ENCODE results near the gene ZBTB32.
"Not testable (repeated sequence)": the region's sequence is repeated elsewhere in the genome, so short reads cannot be mapped to it uniquely, and the experiment has no call there.

ZBTB32 gene, protein sequence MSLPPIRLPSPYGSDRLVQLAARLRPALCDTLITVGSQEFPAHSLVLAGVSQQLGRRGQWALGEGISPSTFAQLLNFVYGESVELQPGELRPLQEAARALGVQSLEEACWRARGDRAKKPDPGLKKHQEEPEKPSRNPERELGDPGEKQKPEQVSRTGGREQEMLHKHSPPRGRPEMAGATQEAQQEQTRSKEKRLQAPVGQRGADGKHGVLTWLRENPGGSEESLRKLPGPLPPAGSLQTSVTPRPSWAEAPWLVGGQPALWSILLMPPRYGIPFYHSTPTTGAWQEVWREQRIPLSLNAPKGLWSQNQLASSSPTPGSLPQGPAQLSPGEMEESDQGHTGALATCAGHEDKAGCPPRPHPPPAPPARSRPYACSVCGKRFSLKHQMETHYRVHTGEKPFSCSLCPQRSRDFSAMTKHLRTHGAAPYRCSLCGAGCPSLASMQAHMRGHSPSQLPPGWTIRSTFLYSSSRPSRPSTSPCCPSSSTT

DNA sequence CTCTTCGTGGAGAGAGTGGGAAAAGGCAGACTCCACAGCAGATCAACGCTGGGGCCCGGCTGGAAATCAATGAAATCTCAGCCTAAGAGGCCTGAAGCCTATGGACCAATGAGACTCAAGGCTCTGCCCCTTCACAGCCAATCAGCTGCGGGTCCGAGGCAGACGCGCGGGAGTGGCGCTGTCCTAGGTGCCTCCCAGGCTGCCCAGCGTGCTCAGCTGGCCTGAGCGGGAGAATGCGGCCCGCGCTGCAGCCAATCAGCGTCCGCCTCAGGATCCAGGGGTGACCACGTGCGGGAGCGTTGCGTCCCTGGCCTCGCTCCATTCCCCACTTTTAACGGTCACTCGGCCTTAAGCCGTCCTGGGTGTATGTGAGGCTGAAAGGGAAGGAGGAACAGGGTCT is at the start of gene ZBTB32:
TSS of gene ZBTB32 (plus strand) at position 341 of the 400 bp plus-strand sequence. CDS start 10,069 bp downstream, outside the sequence.
- peak; percentile 52 for DNase-seq

DNA sequence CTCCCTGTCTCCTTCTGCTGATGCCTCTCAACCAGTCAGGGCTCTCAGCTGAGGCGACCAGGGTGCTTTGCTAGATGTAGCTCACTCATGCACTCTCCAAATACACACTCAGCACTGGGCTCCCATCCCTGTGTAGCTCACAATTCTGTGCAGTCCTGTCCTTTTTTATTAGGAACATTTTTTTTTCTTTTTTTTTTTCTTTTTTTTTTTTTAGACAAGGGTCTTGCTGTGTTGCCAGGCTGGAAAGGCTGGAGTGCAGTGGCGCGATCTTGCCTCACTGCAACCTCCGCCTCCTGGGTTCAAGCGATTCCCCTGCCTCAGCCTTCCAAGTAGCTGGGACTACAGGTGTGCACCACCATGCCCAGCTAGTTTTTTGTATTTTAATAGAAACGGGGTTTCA is 49.5 kb upstream of the ZBTB32 start:
- not testable (repeated sequence) for DNase-seq

DNA sequence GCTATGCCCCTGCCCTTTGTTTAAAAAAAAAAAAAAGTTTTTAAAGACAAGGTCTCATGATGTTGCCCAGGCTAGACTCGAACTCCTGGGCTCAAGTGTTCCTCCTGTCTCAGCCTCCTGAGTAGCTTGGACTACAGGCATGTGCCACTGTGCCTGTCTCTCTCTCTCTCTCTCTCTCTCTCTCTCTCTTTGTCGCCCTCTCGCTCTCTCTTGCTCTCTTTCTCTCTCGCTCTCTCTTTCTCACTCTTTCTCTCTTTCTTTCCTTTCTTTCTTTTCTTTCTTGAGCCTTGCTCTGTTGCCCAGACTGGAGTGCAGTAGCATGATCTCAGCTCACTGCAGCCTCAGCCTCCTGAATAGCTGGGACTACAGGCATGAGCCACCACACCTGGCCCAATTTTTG is 48.8 kb upstream of the ZBTB32 start:
- no peak for DNase-seq

DNA sequence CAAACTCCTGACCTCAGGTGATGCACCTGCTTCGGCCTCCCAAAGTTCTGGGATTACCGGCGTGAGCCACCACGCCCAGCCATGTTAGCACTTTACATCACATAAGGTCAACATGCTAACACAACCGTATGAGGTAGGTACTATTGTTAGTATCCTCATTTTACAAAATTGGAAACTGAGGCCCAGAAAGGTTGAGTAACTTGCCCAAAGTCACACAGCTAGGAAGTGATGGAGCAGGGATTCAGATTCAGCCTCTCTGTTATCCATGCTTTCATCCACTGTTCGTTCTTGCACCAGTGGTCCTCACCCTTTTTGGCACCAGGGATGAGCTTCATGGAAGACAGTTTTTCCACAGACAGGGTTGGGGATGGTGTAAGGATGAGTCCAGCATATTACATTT is 47.7 kb upstream of the ZBTB32 start:
- no peak for DNase-seq

DNA sequence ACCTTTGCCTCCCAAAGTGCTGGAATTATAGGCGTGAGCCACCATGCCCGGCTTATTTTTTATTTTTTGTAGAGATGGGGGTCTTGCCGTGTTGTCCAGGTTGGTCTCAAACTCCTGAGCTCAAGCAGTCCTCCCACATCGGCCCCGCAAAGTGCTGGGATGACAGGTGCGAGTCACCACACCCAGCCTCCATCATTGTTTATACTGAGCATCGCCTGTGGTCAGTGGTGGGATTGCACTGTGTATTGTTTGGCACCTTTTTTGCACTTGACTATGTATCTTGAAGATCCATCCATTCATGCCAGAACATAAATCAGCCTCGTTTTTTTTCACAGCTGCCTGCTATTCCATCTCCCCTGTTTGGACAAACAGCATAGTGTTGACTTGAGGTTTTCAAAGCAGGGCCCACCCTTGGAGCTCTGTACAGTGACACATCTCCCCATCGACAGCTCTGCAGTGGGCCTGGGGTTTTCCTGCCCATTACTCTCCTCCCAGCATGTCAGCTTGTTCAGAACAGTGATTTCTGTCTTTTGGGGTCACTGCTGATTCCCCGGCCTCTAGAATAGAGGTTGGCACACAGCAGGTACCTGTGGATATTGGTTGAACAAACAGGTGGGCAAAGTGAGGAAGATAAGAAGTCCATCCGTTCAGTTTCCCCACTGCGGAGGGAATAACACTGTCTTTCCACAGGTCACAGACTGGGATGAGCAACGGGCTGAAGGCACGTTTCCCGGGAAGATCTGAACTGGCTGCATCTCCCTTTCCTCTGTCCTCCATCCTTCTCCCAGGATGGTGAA is 46.3 kb upstream of the ZBTB32 start:
- DNase-seq, result no peak

DNA sequence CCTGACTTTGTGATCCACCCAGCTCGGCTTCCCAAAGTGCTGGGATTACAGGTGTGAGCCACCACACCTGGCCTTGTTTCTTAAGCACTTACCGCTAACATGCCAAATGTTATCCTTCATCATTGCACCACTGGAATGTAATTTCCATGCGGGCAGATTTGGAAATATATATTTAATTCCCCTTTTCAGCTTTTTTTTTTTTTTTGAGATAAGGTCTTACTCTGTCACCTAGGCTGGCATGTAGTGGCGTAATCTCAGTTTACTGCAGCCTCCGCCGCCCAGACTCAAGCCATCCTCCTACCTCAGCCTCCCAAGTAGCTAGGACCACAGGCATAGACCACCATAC is 42.4 kb upstream of the ZBTB32 start:
- no peak for DNase-seq

DNA sequence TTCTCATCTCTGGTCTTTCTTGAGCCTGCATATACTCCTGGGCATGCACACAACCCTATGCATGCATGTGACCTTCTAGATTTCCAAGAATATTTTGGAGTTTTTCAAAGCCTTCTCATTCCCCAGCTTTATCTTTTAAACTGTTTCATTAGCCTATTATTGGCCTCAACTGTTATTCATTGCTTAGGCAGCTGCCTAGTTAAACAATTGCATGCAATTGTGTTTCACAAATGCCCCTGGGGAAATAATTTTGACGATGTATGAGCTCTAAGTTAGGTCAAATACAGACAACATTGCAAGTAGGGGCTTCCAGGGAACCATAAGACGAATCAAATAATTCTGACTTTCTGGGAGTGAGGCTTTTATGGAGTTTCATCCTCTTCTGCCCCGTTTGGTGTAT is 40.4 kb upstream of the ZBTB32 start:
- no peak for DNase-seq

DNA sequence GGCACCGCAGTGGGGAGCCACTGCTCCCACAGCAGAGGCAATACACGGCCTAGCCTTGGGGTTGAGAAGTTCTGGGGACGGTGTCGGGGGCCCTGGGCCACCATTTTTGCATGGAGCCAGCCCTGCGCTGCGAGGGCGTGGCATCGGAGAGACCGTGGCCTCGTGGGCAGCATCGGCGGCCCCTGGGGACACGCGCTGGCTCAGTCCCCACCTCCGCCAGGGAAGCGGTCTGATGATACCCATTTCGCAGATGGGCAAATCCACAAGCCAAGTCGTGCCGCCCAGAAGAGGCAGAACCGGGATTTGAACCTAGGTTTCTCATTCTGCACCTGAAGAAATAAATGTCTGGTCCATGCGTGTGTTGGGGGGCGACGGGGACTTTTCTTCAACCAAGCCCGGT is 39.2 kb upstream of the ZBTB32 start:
- no peak for DNase-seq

DNA sequence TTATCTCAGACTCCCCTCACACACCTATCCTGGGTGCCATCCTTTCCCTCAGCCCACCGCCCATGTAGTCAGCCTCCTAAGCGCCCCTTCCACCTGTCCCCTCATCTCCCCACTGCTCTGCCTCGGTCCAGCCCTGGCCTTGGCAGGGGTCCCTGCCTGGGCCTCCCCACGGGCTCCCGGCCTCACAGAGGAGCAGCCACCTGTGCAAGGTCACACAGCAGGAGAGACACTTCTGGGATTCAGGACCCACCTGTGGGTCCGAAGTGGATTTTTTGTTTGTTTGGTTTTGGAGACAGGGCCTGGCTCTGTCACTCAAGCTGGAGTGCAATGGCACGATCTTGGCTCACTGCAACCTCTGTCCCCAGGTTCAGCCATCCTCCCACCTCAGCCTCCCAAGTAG is 38.8 kb upstream of the ZBTB32 start:
- no peak for DNase-seq

DNA sequence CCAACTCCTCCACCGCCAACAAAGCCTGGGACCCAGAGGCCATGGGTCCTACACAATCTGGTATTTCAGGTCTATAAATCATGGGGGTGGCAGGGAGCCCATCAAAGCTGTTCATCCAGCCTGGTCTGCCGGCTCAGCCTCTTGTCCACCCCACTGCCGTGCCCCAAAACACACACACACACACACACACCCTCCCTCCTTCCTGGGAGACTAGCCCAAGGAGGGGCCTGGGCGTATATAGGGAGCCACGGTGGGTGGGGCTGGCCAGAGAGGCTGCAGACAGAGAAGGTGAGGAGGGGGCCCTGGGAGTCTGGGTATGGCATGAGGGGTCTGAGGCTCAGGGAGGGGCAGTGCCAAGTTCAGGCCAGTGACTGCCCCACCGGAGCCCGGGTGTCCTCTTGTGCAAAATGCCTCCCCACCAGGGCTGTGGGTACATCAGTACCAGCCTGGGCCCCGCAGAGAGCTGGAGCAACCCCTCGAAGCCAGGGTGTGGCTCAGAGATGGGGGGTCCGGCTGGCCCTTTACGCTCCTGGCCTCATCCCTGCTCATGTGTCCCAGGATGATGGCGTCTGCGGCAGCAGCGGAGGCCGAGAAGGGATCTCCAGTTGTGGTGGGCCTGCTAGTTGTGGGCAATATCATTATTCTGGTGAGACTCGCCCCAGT is 38.0 kb upstream of the ZBTB32 start, which contains the start of gene UPK1A:
TSS of gene UPK1A (plus strand) at position 267 of the 663 bp plus-strand sequence. CDS start at position 563, 296 bp downstream.
- no peak for DNase-seq

DNA sequence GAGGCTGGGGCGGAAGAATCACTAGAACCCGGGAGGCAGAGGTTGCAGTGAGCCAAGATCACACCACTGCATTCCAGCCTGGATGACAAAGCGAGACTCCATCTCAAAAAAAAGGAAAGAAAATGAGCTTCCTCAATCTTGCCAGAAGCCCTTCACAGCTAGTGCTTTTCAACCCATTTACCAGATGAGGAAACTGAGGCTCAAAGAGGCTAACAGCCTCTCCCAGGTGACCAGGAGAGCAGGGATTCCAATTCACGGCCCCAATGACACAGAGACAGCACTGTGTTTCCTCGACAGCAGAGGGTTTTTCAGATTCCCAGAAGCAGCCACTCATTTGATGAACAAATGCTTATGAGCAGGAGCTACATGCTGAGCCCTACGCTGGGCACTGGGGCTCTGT is 34.8 kb upstream of the ZBTB32 start:
- DNase-seq, result no peak

DNA sequence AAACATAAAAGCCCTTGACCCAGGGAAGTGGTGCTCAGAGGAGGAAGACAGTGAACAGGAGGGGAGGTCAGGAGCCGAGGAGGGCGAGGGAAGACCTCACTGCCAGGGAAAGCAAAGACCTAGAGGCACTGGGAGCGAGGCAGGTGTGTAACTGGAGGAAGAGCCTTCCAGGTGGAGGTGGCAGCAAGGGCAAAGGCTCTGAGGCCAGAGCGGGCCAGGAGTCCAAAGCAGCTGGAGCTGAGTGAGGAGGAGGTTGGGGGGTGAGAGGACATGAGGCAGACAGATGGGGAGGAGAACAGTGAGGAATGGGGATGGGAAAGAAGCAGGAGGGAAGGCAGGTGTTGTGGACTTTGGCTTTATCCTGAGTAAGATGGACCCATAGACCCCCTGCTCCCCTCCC is 34.4 kb upstream of the ZBTB32 start:
- DNase-seq, result no peak

DNA sequence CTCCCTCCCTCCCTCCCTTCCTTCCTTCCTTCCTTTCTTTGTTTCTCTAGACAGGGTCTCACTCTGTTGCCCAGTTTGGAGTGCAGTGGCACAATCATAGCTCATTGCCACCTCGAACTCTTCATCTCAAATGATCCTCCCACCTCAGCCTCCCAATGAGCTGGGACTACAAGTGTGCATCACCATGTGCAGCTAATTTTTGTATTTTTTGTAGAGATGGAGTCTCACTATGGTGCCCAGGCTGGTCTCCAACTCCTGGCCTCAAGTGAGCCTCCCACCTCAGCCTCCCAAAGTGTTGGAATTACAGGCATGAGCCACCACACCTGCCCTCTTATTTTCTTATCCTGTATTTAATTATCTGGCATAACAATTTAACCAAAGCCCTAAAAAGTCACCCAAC is 33.7 kb upstream of the ZBTB32 start:
- no peak for DNase-seq

DNA sequence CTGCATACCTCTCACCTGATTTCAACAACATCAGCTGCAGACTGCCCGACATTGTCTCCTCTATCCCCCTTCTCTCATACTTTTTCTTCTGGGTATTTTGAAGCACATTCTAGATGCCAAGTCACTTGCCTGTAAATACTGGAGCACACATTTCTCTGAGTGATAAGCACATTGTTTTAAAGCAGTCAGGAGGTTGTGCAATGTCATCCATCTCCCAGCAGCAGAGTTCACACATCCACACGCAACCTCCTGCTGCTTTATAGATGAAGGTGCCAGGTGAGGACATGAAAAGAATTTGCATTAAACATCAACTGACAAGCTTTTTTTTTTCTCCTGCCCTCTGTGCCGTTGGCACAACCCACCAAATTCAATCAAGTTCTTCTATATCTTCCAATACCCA is 32.5 kb upstream of the ZBTB32 start:
- no peak for DNase-seq

DNA sequence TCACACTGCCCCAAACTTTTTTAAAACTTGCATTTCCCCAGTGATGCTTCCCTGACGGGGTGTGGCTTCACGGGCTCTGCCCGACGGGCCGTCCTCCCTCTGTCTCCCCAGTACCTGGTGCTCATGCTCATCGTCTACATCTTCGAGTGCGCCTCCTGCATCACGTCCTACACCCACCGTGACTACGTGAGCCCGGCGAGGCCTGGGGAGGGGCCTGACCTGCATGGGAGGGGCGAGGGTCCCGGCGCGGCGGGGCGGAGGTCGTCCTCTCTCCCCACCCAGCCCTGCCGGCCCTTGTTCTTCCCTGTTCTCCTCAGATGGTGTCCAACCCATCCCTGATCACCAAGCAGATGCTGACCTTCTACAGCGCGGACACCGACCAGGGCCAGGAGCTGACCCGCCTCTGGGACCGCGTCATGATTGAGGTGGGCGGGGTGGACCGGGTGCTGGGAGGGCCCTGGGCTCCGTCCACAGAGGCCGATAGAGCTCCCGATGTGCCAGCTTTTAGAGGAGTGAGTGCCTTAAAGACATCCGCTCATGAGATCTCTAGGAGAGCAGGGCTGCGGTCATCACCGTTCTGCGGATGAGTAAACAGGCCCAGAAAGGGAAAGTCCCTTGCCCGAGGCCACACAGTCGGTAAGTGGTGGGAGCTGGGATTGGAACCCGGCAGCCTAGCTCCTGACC is 31.1 kb upstream of the ZBTB32 start:
- peak; percentile 17 for DNase-seq

DNA sequence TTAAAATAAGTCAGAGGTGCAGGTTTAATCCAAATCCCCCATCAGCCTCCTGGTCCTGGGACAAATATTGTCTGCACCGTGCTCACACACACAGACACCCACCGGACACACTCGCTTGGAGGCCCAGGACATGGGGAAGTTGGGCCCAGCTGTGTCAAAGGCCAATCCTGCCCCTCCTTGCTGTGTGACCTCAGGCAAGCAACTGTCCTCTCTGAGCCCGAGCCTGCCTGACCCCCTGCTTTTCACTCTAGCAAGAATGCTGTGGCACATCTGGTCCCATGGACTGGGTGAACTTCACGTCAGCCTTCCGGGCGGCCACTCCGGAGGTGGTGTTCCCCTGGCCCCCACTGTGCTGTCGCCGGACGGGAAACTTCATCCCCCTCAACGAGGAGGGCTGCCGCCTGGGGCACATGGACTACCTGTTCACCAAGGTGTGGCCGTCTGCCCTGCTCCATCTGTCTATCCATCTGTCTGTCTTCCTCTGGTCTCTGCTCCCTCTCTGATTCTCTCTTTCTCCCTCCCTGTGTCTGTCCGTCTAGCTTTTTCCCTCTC is 28.7 kb upstream of the ZBTB32 start:
- no peak for DNase-seq

DNA sequence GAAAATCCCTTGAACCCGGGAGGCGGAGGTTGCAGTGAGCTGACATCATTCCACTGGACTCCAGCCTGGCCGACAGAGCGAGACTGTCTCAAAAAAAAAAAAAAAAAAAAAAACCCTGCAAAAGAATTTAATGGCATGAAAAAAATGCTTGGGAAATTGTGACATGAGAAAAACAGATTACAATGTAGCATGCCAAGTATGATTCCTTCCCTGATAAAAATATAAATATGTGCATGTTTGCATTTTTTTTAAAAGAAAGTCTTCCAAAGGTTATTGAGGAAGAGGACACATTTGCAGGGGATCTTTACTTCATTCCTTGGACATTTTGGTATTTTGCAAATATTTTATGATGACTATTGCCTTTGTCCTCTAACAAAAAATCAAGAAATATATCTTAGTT is 14.5 kb upstream of the ZBTB32 start:
- DNase-seq, result no peak

DNA sequence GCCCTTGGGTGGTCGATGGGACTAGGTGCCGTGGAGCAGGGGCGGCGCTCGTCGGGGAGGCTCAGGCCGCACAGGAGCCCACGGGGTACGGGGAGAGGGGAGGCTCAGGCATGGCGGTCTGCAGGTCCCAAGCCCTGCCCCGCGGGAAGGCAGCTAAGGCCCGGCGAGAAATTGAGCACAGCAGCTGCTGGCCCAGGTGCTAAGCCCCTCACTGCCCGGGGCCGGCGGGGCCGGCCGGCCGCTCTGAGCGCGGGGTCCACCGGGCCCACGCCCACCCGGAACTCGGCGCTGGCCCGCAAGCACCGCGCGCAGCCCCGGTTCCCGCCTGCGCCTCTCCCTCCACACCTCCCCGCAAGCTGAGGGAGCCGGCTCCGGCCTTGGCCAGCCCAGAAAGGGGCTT is 13.3 kb upstream of the ZBTB32 start:
- DNase-seq, result not testable (repeated sequence)

DNA sequence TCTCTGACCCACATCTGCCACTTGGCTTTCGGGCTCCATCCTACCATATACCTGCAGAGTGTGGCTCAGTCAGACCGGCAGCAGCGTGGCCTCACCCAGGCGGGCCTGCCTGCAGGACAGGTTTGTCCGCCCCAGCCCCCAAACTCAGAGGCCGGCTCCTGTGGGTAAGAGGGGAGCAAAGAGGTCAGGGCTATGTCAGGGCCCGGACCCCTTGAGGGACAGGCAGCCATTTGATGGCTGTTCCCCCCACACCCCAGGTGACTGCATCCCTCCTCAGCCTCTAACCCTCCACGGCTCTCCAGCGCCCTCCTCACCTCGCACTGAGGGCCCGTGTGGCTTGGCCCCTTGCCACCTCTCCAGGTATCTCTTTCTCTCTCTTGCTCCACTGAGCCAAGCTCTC is 12.3 kb upstream of the ZBTB32 start:
- no peak for DNase-seq

DNA sequence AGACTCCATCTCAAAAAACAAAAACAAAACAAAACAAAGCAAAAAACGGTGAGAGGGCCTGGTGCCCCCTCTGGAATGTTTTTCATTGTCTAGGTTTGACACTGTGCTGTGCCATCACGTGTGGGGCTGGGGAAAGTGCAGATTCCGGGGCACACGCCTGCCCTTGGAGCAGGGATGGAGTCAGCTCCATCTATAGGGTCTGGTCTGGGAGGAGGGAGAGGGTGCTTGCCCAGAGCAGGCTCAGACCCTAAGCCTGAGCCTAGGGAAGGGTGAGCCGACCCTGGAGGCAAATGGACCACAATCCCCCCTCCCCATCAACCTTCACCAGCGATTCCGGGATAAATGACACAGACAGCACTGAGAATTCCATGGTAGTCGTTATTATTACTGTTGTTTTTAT is 10.9 kb upstream of the ZBTB32 start:
- no peak for DNase-seq

DNA sequence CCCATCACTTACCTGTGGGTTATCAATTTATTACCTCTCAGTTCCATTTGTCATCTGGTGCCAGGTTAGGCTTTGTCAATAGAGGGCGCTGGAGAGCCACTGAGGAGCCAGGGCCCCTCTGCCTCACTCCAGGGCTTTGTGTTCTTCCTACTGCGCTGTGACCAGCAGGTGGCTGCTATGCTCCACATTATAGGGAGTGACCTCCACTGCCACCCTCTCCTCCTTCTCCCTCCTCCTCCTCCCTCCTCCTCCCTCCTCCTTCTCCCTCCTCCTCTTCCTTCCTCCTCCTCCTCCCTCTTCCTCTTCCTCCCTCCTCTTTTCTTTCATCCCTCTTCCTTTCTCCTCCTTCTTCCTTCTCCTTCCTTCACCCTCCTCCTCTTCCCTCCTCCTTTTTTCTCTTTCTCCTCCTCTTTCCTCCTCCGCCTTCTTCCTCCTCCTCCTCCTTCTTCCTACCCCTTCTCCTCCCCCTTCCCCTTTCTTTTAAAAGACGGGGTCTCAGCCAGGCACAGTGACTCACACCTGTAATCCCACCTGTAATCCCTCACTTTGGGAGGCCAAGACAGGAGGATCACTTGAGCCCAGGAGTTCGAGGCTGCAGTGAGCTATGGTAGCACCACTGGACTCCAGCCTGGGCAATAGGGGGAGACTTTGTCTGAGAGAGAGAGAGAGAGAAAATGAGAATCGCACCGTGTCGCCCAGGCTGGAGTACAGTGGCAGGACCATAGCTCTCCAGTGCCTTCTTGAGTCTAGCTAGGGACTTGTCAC is 10.3 kb upstream of the ZBTB32 start:
- DNase-seq, result peak; percentile 81

DNA sequence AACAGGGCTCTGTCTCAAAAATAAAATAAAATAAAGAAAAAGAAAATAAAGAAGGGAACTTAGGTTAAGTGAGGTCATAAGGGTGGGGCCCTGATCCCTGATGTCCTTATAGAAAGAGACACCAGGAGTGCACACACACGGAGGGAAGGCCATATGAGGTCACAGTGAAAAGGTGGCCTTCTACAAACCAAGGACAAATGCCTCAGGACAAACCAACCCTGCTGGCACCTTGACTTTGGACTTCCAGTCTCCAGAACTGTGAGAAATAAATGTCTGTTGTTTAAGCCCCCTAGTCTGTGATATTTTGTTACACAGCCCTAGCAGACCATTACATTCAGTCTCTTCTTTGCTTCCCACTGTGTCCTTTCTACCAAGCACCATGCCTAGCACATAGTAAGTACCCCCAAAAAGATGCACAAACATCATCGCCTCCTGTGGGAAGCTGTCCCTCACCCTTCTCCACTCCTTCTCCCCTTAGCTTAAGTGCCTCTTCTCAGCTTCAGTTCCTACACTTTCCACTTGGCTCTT is 8.4 kb upstream of the ZBTB32 start:
- DNase-seq, result no peak

Data from fibroblast of skin of right quadriceps (primary cell).